HUES64 (cell line): ENCODE measurements around the gene RASA3.
"Not testable (repeated sequence)": the region's sequence is repeated elsewhere in the genome, so short reads cannot be mapped to it uniquely, and the experiment has no call there.

Experiments used
- H3K27ac ChIP-seq: 2 replicates; pipeline ENCODE4 v1.7.0; 2013; ENCODE audit warnings: low read depth, low read length, inconsistent platforms
- H3K27me3 ChIP-seq: 2 replicates; pipeline ENCODE4 v1.6.1; 2013; ENCODE audit warnings: mild to moderate bottlenecking, low read length; ENCODE audit not compliant: insufficient read depth
- H3K36me3 ChIP-seq: 2 replicates; pipeline ENCODE4 v1.6.1; 2013; ENCODE audit warnings: mild to moderate bottlenecking, low read length; ENCODE audit not compliant: insufficient read depth
- H3K4me1 ChIP-seq: 2 replicates; pipeline ENCODE4 v1.6.1; 2013; ENCODE audit warnings: mild to moderate bottlenecking, low read length, moderate library complexity; ENCODE audit not compliant: insufficient read depth
- H3K4me3 ChIP-seq: 2 replicates; pipeline ENCODE4 v1.5.1; 2013; ENCODE audit warnings: mild to moderate bottlenecking, low read length, moderate library complexity
- H3K9ac ChIP-seq: 2 replicates; pipeline ENCODE4 v1.6.1; 2013; ENCODE audit warnings: mild to moderate bottlenecking, low read depth, low read length
- H3K9me3 ChIP-seq: 2 replicates; pipeline ENCODE4 v1.6.1; 2013; ENCODE audit warnings: low read depth, low read length; ENCODE audit not compliant: insufficient read depth
- WGBS: fragments of 150-250, 120-280 bp; methylation state at CpG from one replicate; pipeline ENCODE4 v1.1.7; 2013; ENCODE audit warnings: missing lambda C conversion rate; 5-methylcytosine and 5-hydroxymethylcytosine counted together

RASA3 gene

GRCh38 chr13:114140906-114141250 lies 8.5 kb upstream of the RASA3 start:
- H3K36me3 ChIP-seq = no peaks in the 10 kb centered on the region

GRCh38 chr13:114140131-114140905 lies 7.9 kb upstream of the RASA3 start:
- H3K4me3 ChIP-seq = no peak overlapping the region
- 90% methylated on average over 24 of the region's 25 CpGs for WGBS
- no peak overlapping the region for H3K9ac ChIP-seq
- no peaks in the 10 kb centered on the region; the same call in 1 of the 2 replicates for H3K4me1 ChIP-seq
- H3K36me3 ChIP-seq = no peaks in the 10 kb centered on the region
- H3K27me3 ChIP-seq = no peaks in the 10 kb centered on the region
- no peak overlapping the region for H3K27ac ChIP-seq
- H3K9me3 ChIP-seq = no peaks in the 10 kb centered on the region

More at GRCh38 chr13:114140906-114141250, 8.5 kb upstream of the RASA3 start:
- Histone ChIP-seq H3K9ac (no peak overlapping the region), H3K27me3 (no peaks in the 10 kb centered on the region), H3K4me1 (no peaks in the 10 kb centered on the region; the same call in 1 of the 2 replicates), H3K9me3 (no peaks in the 10 kb centered on the region), H3K27ac (no peak overlapping the region), H3K4me3 (no peak overlapping the region)
- WGBS = 81% methylated on average over 10 of the region's 10 CpGs

- H3K36me3 ChIP-seq = no peaks in the 10 kb centered on the region
- H3K27me3 ChIP-seq = peaks cover 4% of the 10 kb centered on the region
- H3K9me3 ChIP-seq = no peaks in the 10 kb centered on the region
- no peak overlapping the region for H3K9ac ChIP-seq
- 95% methylated on average over 7 of the region's 7 CpGs for WGBS
- H3K27ac ChIP-seq = no peak overlapping the region
- H3K4me1 ChIP-seq = no peaks in the 10 kb centered on the region
- no peak overlapping the region for H3K4me3 ChIP-seq
Observed at GRCh38 chr13:114136576-114136975, 4.2 kb upstream of the RASA3 start.

- Histone ChIP-seq H3K9ac (no peak overlapping the region), H3K4me3 (no peak overlapping the region), H3K27me3 (peaks cover 12% of the 10 kb centered on the region), H3K27ac (no peak overlapping the region), H3K4me1 (peaks cover 4% of the 10 kb centered on the region; the same call in 1 of the 2 replicates), H3K9me3 (no peaks in the 10 kb centered on the region), H3K36me3 (no peaks in the 10 kb centered on the region)
- 87% methylated on average over 15 of the region's 15 CpGs for WGBS
Observed at GRCh38 chr13:114135731-114136171, 3.3 kb upstream of the RASA3 start.

- Histone ChIP-seq H3K9ac (no peak overlapping the region), H3K27me3 (peaks cover 15% of the 10 kb centered on the region)
- WGBS = 69% methylated on average over 12 of the region's 12 CpGs
Observed at GRCh38 chr13:114134944-114135610, 2.7 kb upstream of the RASA3 start.

GRCh38 chr13:114134111-114134943 lies 1.9 kb upstream of the RASA3 start:
- H3K36me3 ChIP-seq = no peaks in the 10 kb centered on the region
- no peak overlapping the region for H3K27ac ChIP-seq
- no peaks in the 10 kb centered on the region for H3K9me3 ChIP-seq
- H3K27me3 ChIP-seq = peaks cover 18% of the 10 kb centered on the region
- H3K4me1 ChIP-seq = peaks cover 18% of the 10 kb centered on the region
- no peak overlapping the region for H3K4me3 ChIP-seq
- H3K9ac ChIP-seq = no peak overlapping the region
- 76% methylated on average over 21 of the region's 21 CpGs for WGBS

More at GRCh38 chr13:114134944-114135610, 2.7 kb upstream of the RASA3 start:
- Histone ChIP-seq H3K4me1 (peaks cover 11% of the 10 kb centered on the region; the same call in 1 of the 2 replicates), H3K4me3 (no peak overlapping the region), H3K9me3 (no peaks in the 10 kb centered on the region), H3K27ac (no peak overlapping the region), H3K36me3 (no peaks in the 10 kb centered on the region)

GRCh38 chr13:114133552-114133951 lies 1.1 kb upstream of the RASA3 start:
- H3K4me1 ChIP-seq = peaks cover 24% of the 10 kb centered on the region
- not testable (repeated sequence) for H3K4me3 ChIP-seq

GRCh38 chr13:114133126-114133525 lies 703 bp upstream of the RASA3 start:
- Histone ChIP-seq H3K27me3 (peaks cover 18% of the 10 kb centered on the region), H3K4me1 (peaks cover 29% of the 10 kb centered on the region)
- not testable (repeated sequence) for H3K4me3 ChIP-seq, H3K9ac ChIP-seq, H3K27ac ChIP-seq, H3K36me3 ChIP-seq, H3K9me3 ChIP-seq
- no CpG with 5 or more reads among the region's 9 CpGs for WGBS

More at GRCh38 chr13:114133552-114133951, 1.1 kb upstream of the RASA3 start:
- not testable (repeated sequence) for H3K9me3 ChIP-seq, H3K9ac ChIP-seq, H3K27ac ChIP-seq, H3K36me3 ChIP-seq
- H3K27me3 ChIP-seq = peaks cover 18% of the 10 kb centered on the region
- no CpG with 5 or more reads among the region's 7 CpGs for WGBS

- peaks cover 18% of the 10 kb centered on the region for H3K27me3 ChIP-seq
- WGBS = 1% methylated on average over 95 of the region's 95 CpGs
Observed at GRCh38 chr13:114131583-114132418, 622 bp downstream of the RASA3 start.

GRCh38 chr13:114130837-114131582 lies 1.4 kb downstream of the RASA3 start:
- H3K9ac ChIP-seq = peak overlapping the region; percentile 6; the same call in 1 of the 2 replicates

More at GRCh38 chr13:114131583-114132418, 622 bp downstream of the RASA3 start:
- Histone ChIP-seq H3K27ac (no peak overlapping the region; the same call in 1 of the 2 replicates), H3K36me3 (no peaks in the 10 kb centered on the region), H3K4me3 (peak overlapping the region; percentile 73), H3K9me3 (no peaks in the 10 kb centered on the region), H3K9ac (peak overlapping the region; percentile 45), H3K4me1 (peaks cover 35% of the 10 kb centered on the region)

More at GRCh38 chr13:114130837-114131582, 1.4 kb downstream of the RASA3 start:
- Histone ChIP-seq H3K27ac (no peak overlapping the region), H3K27me3 (peaks cover 18% of the 10 kb centered on the region), H3K4me3 (peak overlapping the region; percentile 73), H3K9me3 (no peaks in the 10 kb centered on the region), H3K4me1 (peaks cover 35% of the 10 kb centered on the region), H3K36me3 (no peaks in the 10 kb centered on the region)
- 7% methylated on average over 30 of the region's 30 CpGs for WGBS
